GM19397 (cell line): ENCODE data around the gene FN3KRP.

Experiments used
- ATAC-seq: cut with Tn5 transposase; IDR thresholded peaks from one replicate; pipeline ENCODE4 v1.9.1; 2021; ENCODE audit warnings: mild to moderate bottlenecking, moderate library complexity; ENCODE audit not compliant: unreplicated experiment

The FN3KRP gene

GRCh38 chr17:82775001-82775823 is 58.7 kb downstream of the FN3KRP start:
- no peak for ATAC-seq

- ATAC-seq = no peak
Measured at GRCh38 chr17:82776454-82776853, 59.9 kb downstream of the FN3KRP start.
